H1 (cell line): Measurements from ENCODE around the gene ADAMTS16.

Experiments
- CTBP2 ChIP-seq: IDR thresholded peaks from 2 replicates; pipeline ENCODE4 v1.7.0; 2011; ENCODE audit warnings: borderline replicate concordance, mild to moderate bottlenecking, moderate library complexity, mixed read lengths, low read length; ENCODE audit not compliant: insufficient read depth, insufficient read length
- SIN3A ChIP-seq, 2 experiments: IDR thresholded peaks in 1 of 2; conservative IDR thresholded peaks in 1 of 2; 2 replicates each; pipeline ENCODE4 v1.6.1; 2011 to 2012; ENCODE audit warnings: low read length in 2 of 2, improper control_type of control experiment in 1 of 2, low read depth in 1 of 2, mild to moderate bottlenecking in 1 of 2
- TF ChIP-seq, protein P1 (sequence below): IDR thresholded peaks from 2 replicates; pipeline ENCODE4 v1.6.1; 2011; ENCODE audit warnings: low read length, improper control_type of control experiment

- TF ChIP-seq CTBP2 (no peak), SIN3A (conservative IDR thresholded peaks at IDR 0.05 in 1 of 2, IDR thresholded peaks at IDR 0.05 in 1 of 2; ENCODE audit: low read depth in 1 of 2, low read length in 2 of 2) (no peak)
- TF ChIP-seq, protein P1, sequence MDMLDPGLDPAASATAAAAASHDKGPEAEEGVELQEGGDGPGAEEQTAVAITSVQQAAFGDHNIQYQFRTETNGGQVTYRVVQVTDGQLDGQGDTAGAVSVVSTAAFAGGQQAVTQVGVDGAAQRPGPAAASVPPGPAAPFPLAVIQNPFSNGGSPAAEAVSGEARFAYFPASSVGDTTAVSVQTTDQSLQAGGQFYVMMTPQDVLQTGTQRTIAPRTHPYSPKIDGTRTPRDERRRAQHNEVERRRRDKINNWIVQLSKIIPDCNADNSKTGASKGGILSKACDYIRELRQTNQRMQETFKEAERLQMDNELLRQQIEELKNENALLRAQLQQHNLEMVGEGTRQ, result no peak
Observed at GRCh38 chr5:5141625-5142525, 1.7 kb downstream of the ADAMTS16 start.
